ENCODE measurements around the gene MYBBP1A.
A peak's percentile ranks its signal among the peaks of the same experiment; 100 is the strongest.
"Not testable (repeated sequence)": the region's sequence is repeated elsewhere in the genome, so short reads cannot be mapped to it uniquely, and the experiment has no call there.

MYBBP1A gene, protein sequence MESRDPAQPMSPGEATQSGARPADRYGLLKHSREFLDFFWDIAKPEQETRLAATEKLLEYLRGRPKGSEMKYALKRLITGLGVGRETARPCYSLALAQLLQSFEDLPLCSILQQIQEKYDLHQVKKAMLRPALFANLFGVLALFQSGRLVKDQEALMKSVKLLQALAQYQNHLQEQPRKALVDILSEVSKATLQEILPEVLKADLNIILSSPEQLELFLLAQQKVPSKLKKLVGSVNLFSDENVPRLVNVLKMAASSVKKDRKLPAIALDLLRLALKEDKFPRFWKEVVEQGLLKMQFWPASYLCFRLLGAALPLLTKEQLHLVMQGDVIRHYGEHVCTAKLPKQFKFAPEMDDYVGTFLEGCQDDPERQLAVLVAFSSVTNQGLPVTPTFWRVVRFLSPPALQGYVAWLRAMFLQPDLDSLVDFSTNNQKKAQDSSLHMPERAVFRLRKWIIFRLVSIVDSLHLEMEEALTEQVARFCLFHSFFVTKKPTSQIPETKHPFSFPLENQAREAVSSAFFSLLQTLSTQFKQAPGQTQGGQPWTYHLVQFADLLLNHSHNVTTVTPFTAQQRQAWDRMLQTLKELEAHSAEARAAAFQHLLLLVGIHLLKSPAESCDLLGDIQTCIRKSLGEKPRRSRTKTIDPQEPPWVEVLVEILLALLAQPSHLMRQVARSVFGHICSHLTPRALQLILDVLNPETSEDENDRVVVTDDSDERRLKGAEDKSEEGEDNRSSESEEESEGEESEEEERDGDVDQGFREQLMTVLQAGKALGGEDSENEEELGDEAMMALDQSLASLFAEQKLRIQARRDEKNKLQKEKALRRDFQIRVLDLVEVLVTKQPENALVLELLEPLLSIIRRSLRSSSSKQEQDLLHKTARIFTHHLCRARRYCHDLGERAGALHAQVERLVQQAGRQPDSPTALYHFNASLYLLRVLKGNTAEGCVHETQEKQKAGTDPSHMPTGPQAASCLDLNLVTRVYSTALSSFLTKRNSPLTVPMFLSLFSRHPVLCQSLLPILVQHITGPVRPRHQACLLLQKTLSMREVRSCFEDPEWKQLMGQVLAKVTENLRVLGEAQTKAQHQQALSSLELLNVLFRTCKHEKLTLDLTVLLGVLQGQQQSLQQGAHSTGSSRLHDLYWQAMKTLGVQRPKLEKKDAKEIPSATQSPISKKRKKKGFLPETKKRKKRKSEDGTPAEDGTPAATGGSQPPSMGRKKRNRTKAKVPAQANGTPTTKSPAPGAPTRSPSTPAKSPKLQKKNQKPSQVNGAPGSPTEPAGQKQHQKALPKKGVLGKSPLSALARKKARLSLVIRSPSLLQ (N-terminal part only)

GRCh38 chr17:4554997-4555799 lies at the start of gene MYBBP1A:
TSS of gene MYBBP1A (minus strand) at chr17:4555384. CDS start at chr17:4555324, 60 bp downstream.
- DNase-seq (ENCODE audit: low read depth): peak; percentile 96

GRCh38 chr17:4604736-4605135 lies 49.6 kb upstream of the MYBBP1A start:
- not testable (repeated sequence) for DNase-seq (ENCODE audit: low read depth)

DNA sequence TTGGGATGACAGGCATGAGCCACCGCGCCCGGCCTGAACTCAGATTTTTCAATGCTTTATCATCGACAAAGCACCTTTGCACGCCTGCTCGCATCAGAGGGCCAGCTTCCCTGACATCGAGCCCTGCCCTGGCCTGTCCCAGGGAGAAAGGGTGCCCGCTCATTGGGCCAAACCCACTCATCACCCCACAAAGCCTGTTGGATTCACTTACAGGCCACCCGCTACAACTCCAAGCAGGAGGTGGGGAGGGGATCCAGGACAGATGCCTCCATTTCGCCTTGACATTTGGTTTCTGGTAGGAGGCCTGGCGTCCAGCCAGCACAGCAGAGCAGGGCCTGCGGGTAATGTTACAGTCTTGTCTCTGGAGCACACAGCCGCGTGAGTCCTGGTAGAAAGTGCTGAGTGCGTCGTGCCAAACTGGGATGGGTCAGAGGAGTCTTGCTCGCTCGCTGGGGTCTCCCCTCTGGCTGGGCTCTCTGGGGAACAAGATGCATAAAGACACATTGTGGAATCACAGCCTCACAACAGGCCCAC lies 49.0 kb upstream of the MYBBP1A start:
- no peak for DNase-seq (ENCODE audit: low read depth)

DNA sequence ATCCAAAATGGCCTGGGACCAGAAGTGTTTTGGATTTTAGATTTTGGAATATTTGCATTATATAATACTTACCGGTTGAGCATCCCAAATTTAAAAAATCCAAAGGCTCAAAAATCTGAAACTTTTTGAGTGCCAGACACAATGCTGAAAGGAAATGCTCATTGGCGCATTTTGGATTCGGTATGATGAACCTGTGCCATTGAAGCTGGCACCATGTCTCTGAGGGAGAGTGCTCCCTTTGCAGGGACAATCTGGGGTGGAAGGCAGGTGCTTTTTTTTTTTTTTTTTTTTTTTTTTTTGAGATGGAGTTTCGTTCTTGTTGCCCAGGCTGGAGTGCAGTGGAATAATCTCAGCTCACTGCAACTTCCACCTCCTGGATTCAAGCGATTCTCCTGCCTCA lies 46.9 kb upstream of the MYBBP1A start:
- no peak for DNase-seq (ENCODE audit: low read depth)

DNA sequence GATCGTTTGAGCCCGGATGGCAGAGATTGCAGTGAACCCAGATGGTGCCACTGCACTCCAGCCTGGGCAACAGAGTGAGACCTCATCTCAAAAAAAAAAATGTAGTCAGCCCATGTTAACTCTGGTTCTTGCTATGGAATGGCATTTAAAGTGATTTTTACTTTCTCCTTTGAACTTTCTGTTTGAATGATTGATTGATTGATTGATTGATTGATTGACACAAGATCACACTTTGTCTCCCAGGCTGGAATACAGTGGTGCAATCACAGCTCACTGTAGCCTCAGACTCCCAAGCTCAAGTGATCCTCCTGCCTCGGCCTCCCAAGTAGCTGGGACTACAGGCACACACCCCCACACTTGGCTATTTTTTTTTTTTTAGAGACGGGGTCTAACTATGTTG lies 46.1 kb upstream of the MYBBP1A start:
- DNase-seq (ENCODE audit: low read depth): no peak

DNA sequence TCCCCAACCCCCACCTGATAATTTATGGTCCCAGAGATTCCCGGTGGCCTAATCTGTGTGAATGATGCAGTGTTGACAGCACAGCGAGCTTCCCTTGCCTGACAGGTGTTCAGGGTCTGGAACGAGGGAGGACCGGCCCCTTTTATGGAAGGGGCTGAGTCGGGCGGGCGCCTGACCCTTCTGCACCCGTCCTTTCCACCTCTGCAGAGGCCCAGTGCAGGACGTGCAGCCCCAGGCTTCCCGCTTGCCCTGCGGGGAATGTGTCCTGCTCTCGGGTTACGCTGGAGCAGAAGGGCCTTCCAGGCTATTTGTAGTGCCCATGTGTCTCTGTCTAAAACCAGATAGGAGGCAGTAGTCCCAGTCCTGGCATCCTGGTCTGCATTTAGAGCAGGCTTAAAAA lies 45.4 kb upstream of the MYBBP1A start:
- DNase-seq (ENCODE audit: low read depth): no peak

DNA sequence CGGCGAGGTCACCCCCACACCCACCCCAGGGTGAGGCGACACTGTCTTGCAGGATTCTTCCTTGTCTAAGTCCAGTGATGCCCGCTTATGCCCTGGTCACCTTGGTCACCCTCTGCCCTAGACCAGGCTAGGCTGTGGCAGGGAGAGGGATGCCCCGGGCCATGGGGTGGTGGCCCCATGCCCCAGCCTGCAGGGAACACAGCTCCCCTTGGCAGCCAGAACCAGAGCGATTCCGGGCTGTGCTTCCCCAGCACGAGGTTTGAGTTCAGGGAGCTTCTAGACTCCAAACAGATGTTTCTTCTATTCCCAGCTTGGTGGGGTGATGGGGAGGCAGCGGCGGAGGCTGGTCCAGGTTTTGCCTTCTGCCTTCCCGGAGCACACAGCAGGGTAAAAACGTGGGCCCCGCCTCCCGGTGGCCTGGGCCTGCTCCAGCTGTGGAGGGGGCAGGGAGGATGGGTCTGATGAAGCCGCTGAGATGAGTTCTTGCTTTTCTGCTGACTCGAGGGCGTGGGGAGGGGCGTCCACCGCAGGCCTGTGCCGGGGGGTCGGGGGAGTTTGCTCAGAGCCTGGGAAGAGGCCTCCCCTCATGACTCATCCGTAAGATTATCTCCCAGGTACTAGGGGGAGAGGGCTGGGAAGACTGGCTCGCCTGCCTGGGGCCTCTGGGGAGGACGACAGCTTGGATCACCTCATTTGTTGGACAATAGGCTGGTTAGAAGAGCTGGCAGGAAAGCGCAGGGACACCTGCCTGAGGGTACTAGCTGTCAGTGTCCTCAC lies 44.5 kb upstream of the MYBBP1A start:
- DNase-seq (ENCODE audit: low read depth): no peak

- no peak for DNase-seq (ENCODE audit: low read depth)
Observed at GRCh38 chr17:4598776-4599504, 43.8 kb upstream of the MYBBP1A start.

DNA sequence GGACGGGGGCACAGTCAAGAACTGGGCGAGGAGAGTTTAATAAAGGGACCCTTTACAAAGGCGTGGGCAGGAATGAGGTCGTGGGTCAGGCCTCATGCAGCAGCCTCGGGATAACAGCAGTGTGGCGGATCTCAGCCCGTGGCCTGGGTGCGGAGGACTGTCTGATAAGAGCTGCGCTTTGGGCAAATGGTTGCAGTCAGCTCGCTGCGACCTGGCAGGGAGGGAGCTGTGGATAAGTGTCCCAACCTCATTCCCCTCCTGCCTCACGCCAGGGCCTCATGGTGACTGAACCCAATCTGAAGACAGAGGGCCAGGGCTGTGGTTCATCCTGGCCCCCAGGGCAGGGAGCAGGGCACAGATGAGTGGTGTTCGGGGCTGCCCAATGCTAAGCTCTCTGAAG lies 42.8 kb upstream of the MYBBP1A start:
- DNase-seq (ENCODE audit: low read depth): no peak

DNA sequence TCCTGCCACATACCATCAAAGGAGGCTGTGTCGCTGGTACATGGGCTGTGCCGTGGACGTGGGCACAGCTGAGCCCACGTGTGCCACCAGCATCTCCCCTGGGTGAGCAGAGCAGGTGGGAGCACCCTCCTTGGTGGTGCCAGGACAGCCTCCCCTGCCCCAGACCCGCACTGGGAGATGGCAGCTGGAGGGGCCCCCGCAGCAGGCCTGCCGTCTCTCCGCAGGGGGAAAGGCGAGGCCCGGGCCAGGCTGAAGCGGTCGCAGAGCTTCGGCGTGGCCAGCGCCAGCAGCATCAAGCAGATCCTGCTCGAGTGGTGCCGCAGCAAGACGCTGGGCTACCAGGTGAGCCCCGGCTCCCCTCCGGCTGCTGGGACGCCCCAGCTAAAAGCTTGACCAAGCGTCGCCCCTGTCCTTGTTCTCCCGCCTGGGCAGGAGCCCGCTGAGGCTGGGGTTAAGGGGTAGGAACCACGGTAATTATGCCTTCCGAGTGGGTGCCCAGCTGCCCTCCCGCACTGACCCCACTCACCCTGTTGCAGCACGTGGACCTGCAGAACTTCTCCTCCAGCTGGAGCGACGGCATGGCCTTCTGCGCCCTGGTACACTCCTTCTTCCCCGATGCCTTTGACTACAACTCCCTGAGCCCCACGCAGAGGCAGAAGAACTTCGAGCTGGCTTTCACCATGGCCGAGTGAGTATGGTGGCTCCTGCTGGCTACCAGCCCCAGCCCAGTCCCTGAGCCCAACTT lies 41.6 kb upstream of the MYBBP1A start:
- DNase-seq (ENCODE audit: low read depth): no peak

DNA sequence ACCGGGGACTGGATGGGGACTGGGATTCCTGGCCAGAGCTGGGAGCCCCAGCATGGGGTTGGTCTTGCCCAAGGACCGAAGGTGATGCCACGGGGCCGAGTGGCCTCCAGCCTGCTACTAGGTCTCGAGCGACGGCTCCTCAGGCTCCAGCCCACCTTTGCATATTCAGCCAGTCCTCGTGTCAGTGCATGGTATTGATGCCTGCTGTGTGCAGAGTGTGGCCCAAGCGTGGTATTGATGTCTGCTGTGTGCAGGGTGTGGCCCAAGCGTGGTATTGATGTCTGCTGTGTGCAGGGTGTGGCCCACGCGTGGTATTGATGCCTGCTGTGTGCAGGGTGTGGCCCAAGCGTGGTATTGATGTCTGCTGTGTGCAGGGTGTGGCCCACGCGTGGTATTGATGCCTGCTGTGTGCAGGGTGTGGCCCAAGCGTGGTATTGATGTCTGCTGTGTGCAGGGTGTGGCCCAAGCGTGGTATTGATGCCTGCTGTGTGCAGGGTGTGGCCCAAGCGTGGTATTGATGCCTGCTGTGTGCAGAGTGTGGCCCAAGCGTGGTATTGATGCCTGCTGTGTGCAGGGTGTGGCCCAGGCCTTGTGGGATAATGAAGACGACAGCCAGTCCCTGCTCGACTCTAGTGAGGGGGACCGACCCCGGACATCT lies 40.6 kb upstream of the MYBBP1A start:
- not testable (repeated sequence) for DNase-seq (ENCODE audit: low read depth)

GRCh38 chr17:4594931-4595684 lies 39.9 kb upstream of the MYBBP1A start:
- DNase-seq (ENCODE audit: low read depth): no peak

GRCh38 chr17:4594406-4594805 lies 39.2 kb upstream of the MYBBP1A start:
- no peak for DNase-seq (ENCODE audit: low read depth)

- no peak for DNase-seq (ENCODE audit: low read depth)
Observed at GRCh38 chr17:4593021-4593421, 37.8 kb upstream of the MYBBP1A start.

DNA sequence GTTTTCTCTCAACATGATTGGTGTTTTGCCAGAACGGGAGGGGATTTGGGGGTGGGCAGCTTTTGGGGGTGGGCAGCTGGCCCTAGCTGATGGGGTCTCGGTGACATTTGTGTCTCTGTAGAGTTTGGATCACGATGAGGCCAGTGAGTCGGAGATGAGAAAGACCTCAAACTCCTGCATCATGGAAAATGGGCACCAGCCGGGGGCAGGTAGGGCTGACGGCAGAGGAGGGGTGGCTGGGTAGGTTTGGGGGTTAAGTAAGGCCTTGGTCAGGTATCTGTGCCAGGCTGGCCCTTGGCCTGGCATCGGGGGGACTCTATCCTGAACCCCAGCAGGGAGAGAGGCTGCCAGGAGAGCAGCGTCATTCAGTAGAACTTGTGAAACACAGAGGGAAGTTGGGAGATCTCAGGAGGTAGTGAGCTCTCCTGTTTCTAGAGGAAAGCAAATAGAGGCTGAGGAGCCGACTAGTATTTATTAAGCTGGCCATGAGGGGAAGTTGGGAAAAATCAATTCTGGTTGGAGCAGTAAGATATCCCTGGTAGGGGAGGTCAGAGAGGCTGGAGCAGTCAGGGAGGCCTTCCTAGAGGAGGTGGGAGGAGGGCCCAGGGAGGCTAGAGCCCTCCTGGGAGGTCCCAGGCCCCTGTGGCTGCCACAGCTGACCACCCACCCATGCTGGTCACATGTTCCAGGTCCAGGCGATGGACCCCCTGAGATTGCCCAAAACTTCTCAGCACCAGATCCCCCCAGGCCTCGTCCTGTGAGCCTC lies 37.2 kb upstream of the MYBBP1A start:
- DNase-seq (ENCODE audit: low read depth): no peak

DNA sequence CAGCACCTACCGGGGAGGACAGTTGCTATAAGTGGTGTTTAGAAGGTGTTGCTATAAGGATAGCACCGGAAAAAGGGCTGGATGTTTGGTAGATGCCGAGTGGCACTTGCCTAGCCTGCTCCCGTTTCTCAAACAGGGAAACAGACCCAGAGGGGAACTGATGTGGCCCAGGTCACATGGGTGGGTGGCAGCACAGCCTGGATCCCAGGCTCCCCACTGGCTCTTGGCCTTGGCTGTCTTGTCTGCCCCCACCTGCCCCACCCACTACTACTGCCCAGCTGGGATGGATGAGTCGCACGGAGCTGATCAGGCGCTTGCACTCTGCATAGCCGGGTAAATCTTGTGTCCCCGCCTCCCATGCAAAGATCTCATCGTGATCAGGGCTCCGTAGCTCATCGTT lies 36.3 kb upstream of the MYBBP1A start:
- no peak for DNase-seq (ENCODE audit: low read depth)

- no peak for DNase-seq (ENCODE audit: low read depth)
Observed at GRCh38 chr17:4590981-4591453, 35.8 kb upstream of the MYBBP1A start.

Measured in activated T-helper 9 cell treated with anti-CD3 and anti-CD28 coated beads, Interleukin-2, amount 50 U/mL, for 16 hours (primary cell).